ENCODE results near the gene RXRA.

- TF ChIP-seq CTCF (IDR thresholded peaks at IDR 0.05) (no peak), POLR2A (IDR thresholded peaks at IDR 0.05) (no peak)
These were observed 69.5 kb downstream of the RXRA start for GRCh38 chr9:134395737-134396257.
